HG03196 (cell line): Measurements from ENCODE around the gene UFD1.

Experiments
- ATAC-seq: cut with Tn5 transposase; IDR thresholded peaks from one replicate; pipeline ENCODE4 v1.9.1; 2021; ENCODE audit not compliant: unreplicated experiment

Gene UFD1

DNA sequence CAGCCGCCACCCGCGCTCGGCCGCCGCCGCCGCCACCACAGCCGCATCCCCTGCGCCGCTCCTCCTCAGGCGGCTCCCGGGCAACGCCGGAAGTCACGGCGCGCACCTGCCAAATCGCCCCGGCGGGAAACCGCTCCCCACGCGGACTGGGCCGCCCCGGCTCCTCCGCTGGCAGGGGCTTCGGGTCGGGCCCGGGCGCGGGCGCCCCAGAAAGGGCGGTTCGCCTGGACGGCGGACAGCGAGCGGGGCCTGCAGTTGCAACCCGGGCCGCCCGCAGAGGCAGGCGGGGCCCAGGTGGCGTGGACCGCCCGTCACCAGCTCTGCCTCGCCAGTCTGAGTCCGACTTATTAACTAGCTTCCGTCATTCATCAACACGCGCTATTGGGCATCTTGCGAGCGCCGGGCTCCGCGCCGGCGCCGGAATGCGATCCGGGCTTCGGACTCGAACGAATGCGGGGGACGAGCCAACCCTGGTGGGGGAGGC is 47.3 kb downstream of the UFD1 start, which contains the start of gene HIRA:
TSS of gene HIRA (minus strand) at position 85 of the 484 bp plus-strand sequence. CDS start 257 bp downstream, outside the sequence.
- ATAC-seq, result peak; percentile 39

DNA sequence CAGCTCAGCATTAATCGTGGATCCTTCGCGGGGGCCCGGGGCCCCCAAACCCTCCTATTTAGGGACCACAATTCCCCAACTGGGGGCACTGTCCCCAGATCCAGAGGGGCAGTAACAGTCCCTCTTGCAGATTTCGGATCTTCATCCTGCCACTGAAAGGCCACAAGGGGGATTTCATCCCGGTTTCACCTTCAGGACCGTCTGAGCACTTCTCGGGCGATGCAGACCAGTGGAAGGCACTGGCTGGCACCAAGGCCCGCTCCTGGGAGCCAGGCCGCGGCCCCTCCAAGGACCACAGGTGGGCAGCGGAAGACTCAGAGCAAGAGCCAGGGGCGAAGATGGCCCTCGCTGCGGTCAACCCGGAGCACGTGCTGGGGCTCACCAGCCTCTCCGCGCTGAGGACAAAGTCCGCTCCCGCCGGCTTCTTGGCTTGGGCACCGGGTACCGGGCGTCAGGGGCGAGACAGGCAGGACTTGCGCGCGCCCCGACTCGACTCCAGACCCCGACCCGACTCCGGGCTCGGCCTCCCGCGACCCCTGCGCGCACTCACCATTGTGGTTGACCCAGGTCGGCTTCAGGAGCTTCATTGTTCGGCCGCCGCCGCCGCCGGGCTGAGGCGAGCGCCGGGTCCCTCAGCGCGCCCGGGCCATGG is 48.0 kb downstream of the UFD1 start:
- peak; percentile 8 for ATAC-seq

GRCh38 chr22:19429950-19430889 is 48.8 kb downstream of the UFD1 start:
- no peak for ATAC-seq

DNA sequence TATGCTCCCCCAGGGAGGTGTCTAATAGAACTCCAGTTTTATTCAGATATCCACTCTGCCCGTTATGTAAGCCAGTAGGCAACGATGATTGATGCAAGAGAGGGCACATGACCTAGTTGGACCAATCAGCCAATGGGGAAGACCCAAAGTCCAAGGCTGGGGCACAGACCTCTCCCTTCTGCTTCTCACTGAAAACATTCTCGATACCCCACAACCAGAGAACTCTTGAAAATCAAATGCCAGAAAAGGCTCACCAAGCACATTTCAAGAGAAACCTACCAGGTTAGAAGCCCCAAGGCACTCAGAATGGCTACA is 54.9 kb downstream of the UFD1 start:
- no peak for ATAC-seq

DNA sequence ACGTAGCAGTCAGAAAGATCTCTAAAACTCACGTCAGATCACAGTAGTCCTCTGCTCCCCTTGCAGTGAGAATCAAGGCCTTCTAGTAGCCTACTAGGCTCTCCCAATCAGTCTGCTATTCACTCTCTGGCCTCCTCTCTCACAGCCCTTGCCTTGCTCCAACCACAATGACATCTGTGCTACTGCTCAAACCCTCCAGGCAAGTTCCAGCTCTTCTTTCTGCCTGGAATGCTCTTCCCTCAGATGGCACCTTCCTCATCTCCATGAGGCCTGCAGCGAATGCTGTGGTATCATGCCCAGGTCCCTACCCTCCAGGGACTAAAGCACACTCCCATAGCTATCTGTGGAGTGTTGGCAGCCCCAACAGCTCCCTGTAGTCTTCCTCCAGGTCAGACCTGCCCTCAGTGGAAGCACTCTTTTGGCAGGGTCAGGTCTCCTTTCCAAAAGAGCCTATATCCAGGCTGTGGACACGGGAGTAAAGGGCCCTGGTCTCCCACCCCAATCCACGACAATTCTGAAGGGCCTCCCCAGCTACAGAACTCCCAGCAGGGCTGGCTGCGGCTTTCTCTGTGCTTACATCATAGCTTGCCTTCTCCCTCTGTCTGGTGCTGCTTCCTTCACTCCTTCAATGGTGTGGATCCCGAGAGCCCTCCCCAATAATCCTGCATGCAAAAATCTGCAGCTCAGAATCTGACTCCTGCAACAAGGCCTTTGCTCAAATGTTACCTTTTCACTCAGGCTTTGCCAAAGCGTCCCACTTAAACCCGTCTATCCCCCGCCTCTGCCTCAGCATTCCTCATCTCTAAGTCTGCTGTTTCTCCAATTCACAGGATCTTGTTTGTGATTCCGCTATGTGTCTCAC is 56.3 kb downstream of the UFD1 start:
- ATAC-seq, result no peak

GRCh38 chr22:19420321-19420720 is 58.7 kb downstream of the UFD1 start:
- ATAC-seq, result no peak

- peak; percentile 57 for ATAC-seq
Observed at GRCh38 chr22:19419464-19420178, 59.4 kb downstream of the UFD1 start.

- ATAC-seq, result no peak
Observed at GRCh38 chr22:19419086-19419463, 59.9 kb downstream of the UFD1 start.

- ATAC-seq, result no peak
Observed at GRCh38 chr22:19412923-19413322, 66.1 kb downstream of the UFD1 start.

- ATAC-seq, result no peak
Observed at GRCh38 chr22:19412478-19412877, 66.5 kb downstream of the UFD1 start.

- ATAC-seq, result no peak
Observed at GRCh38 chr22:19411690-19412045, 67.3 kb downstream of the UFD1 start.

DNA sequence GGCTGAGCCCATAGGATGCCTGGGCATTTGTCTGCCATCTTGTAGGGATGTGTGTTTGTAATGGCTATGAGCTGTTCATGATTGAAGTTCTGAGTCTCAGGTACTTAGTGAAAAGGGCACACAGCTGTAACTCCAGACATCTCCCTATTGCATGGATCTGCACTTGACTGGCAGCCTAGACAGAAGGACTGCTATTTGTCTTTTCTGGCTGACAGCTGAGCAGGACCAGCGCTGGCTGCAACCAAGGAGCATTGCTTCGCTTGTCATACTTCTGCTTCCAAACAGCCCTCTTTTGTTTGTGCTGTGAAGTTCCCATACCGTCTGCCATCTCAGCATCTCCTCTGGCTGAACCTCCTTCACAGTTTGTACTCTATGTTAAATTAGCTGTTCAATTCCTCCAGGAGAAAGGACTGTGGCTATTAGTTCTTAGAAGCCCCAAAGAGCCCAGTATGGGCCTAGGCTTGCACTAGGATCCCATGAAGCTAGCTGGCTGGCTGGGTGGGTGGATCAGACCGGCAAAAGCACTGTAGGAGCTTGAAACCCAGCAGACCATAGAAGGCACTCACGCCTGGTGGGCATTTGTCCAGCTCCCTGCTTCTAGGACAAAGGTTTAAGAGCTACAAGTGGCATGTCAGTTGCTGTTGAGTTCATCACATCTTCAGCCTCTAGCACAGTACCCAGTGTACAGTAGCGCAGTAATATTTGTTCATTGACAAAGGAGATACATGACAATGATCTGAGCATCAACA is 67.9 kb downstream of the UFD1 start:
- ATAC-seq, result no peak

DNA sequence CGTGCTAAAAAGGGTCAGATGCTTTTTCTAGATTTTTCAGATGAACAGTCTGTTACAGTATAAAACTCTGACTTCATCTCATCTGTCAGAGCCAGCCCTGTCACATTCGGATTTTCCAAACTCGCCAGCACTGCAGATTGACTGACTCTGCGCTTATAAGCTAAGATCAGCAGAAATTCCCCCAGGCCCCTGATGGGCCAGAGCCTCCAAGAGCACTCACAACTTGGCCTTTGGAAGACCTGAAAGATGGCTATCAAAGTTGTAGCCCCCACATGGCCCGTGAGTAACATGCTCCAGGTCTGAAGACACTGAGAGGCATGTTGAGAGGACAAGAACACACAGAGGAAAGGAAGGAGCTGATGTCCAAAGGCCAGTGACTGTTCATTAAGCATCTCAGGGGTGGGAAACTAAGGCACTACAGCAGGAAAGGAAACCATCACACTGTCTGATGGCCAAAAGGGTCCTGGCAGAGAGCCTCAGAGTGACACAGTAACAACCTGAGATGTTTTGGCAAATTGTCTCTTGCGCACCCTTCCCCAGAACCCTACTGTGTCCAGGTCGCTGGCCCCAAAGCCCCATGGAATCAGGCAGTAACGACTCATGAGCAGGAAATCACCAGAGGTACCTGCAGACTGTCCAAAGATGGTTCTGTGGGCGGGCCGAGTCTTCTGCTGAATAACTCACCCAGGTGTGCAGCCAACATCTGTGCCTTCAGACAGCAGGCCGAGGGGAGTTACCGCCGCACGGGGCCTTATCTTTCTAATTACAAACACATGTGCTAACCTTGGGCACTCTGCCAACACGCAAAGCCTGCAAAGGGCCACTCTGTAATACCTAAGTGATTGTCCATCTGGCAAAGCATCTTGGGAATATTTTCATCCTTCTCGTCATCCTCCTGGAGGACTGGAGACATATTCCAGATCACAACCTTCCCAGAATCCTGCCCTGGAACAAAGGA is 71.1 kb downstream of the UFD1 start:
- ATAC-seq, result no peak

GRCh38 chr22:19406846-19407245 is 72.1 kb downstream of the UFD1 start:
- ATAC-seq, result no peak

GRCh38 chr22:19406281-19406811 is 72.6 kb downstream of the UFD1 start:
- ATAC-seq, result no peak

- ATAC-seq, result no peak
Observed at GRCh38 chr22:19405652-19406051, 73.3 kb downstream of the UFD1 start.

DNA sequence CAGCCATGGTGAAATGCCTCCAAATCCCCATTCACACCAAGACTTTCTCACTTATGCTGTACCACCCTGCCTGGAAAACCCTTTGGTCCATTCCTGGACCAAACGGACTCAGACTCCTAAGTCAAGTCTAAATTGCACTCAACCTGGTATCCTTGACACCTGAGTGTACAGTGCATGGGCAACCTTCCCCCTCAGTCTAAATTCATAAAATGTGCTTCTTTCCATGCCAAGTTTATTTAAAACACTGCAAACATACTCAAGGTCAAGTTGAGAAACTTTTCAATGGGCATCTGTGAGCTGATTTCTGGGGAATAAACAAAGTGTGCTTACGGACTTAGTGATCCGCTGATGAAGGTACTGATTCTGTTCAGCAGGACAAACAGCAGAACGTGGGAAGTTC is 73.9 kb downstream of the UFD1 start:
- no peak for ATAC-seq

- ATAC-seq, result no peak
Observed at GRCh38 chr22:19404676-19405075, 74.3 kb downstream of the UFD1 start.
